HepG2 (cell line): ENCODE measurements around the gene TRIM10. TPM values are rescaled to one million over a fixed set of nuclear protein-coding genes. Genes with fewer than 3 reads are reported as not detected.

Experiments
- ADNP ChIP-seq: sonication (generic); formaldehyde crosslinking; IDR thresholded peaks from 2 replicates; pipeline ENCODE4 v1.4.0; 2020; ENCODE audit warnings: missing genetic modification reagents
- ATF1 ChIP-seq: IDR thresholded peaks from 2 replicates; pipeline ENCODE4 v1.6.1; 2016; ENCODE audit warnings: mild to moderate bottlenecking, control low read depth
- ATM ChIP-seq: fragments of 450-650 bp; IDR thresholded peaks from 2 replicates; pipeline ENCODE4 v1.7.1; 2017; ENCODE audit warnings: mild to moderate bottlenecking, borderline replicate concordance
- KDM5B ChIP-seq: sonication (generic); formaldehyde crosslinking; IDR thresholded peaks from 2 replicates; pipeline ENCODE4 v1.4.0; 2020; ENCODE audit warnings: missing genetic modification reagents, mild to moderate bottlenecking, borderline replicate concordance
- NKX3-1 ChIP-seq: sonication (generic); formaldehyde crosslinking; IDR thresholded peaks from 2 replicates; pipeline ENCODE4 v1.5.0; 2020; ENCODE audit warnings: missing genetic modification reagents
- NONO ChIP-seq, 2 experiments: fragments of 450-650 bp in 1 of 2; sonication (generic) in 1 of 2; formaldehyde crosslinking in 1 of 2; IDR thresholded peaks in 1 of 2; conservative IDR thresholded peaks in 1 of 2; 2 replicates each; pipeline versions ENCODE4 v1.6.1 to v1.8.0; 2017 to 2022; ENCODE audit warnings: mild to moderate bottlenecking in 1 of 2, missing genetic modification reagents in 1 of 2, moderate library complexity in 1 of 2
- SMAD3 ChIP-seq: sonication (generic); formaldehyde crosslinking; IDR thresholded peaks from 2 replicates; pipeline ENCODE4 v1.4.0; 2020; ENCODE audit warnings: missing genetic modification reagents
- SNRNP70 ChIP-seq: fragments of 200-400 bp; formaldehyde crosslinking; IDR thresholded peaks from 2 replicates; pipeline ENCODE4 v1.6.1; 2017; ENCODE audit warnings: mild to moderate bottlenecking, low read depth, low read length, moderate library complexity
- SP5 ChIP-seq: IDR thresholded peaks from 2 replicates; pipeline ENCODE4 v1.6.1; 2016; ENCODE audit warnings: low read depth, borderline replicate concordance
- ZBTB3 ChIP-seq: sonication (generic); formaldehyde crosslinking; IDR thresholded peaks from 2 replicates; pipeline ENCODE4 v1.4.0; 2020; ENCODE audit warnings: low read depth, mild to moderate bottlenecking, moderate library complexity, missing genetic modification reagents, borderline replicate concordance
- ZBTB42 ChIP-seq: sonication (generic); formaldehyde crosslinking; IDR thresholded peaks from 2 replicates; pipeline ENCODE4 v1.5.0; 2020; ENCODE audit warnings: mild to moderate bottlenecking, missing genetic modification reagents
- ZKSCAN5 ChIP-seq: sonication (generic); formaldehyde crosslinking; IDR thresholded peaks from 2 replicates; pipeline ENCODE4 v1.5.1; 2020; ENCODE audit warnings: mild to moderate bottlenecking, missing genetic modification reagents
- ZNF136 ChIP-seq: sonication (generic); formaldehyde crosslinking; IDR thresholded peaks from 2 replicates; pipeline ENCODE4 v1.8.1; 2022; ENCODE audit warnings: low read depth, mild to moderate bottlenecking, moderate library complexity, missing genetic modification reagents
- ZNF446 ChIP-seq: sonication (generic); formaldehyde crosslinking; IDR thresholded peaks from 2 replicates; pipeline ENCODE4 v1.5.0; 2020; ENCODE audit warnings: mild to moderate bottlenecking, missing genetic modification reagents
- ZNF572 ChIP-seq: sonication (generic); formaldehyde crosslinking; IDR thresholded peaks from 2 replicates; pipeline ENCODE4 v1.5.1; 2020; ENCODE audit warnings: mild to moderate bottlenecking, missing genetic modification reagents
- ZNF781 ChIP-seq: sonication (generic); formaldehyde crosslinking; IDR thresholded peaks from 2 replicates; pipeline ENCODE4 v1.5.1; 2020; ENCODE audit warnings: borderline replicate concordance, mild to moderate bottlenecking, missing genetic modification reagents; ENCODE audit errors: not compliant biosample characterization
- polyA plus RNA-seq, 8 experiments: library from polyadenylated mRNA; depleted of rRNA in 3 of 8; stranded (reverse) in 7 of 8; unstranded in 1 of 8; fragments of >200 nt; fragmentation: Illumina TruSeq in 4 of 8; extraction: Trizol in 4 of 8; gene quantifications; 2 replicates each; pipeline versions ENCODE4 v1.2.1 to v1.2.3, GENCODE V29; 2011 to 2016; ENCODE audit warnings: low read depth in 4 of 8, missing spikeins in 1 of 8, mixed read lengths in 1 of 8; ENCODE audit not compliant: insufficient read depth in 1 of 8
- total RNA-seq, 5 experiments: library from RNA; depleted of rRNA; stranded (reverse); fragments of >200 nt; fragmentation: Illumina TruSeq; extraction: Trizol; gene quantifications; 2 replicates each; pipeline ENCODE4 v1.2.3, GENCODE V29; 2016; ENCODE audit warnings: low read depth in 1 of 5
- TF ChIP-seq, protein P1 (sequence below), 2 experiments: sonication (generic) in 1 of 2; formaldehyde crosslinking in 1 of 2; IDR thresholded peaks; 2 replicates each; pipeline versions ENCODE4 v1.4.0 to v1.6.1; 2018 to 2020; ENCODE audit warnings: missing genetic modification reagents in 2 of 2, borderline replicate concordance in 1 of 2, low read depth in 1 of 2, mild to moderate bottlenecking in 1 of 2, missing biosample characterization in 1 of 2
- TF ChIP-seq, protein P2 (sequence below): sonication (generic); formaldehyde crosslinking; IDR thresholded peaks from 2 replicates; pipeline ENCODE4; 2020; ENCODE audit warnings: missing genetic modification reagents, mild to moderate bottlenecking, borderline replicate concordance
- TF ChIP-seq, protein P3 (sequence below): sonication (generic); formaldehyde crosslinking; IDR thresholded peaks from 2 replicates; pipeline ENCODE4 v1.5.0; 2020; ENCODE audit warnings: missing genetic modification reagents
- TF ChIP-seq, protein P4 (sequence below): sonication (generic); formaldehyde crosslinking; conservative IDR thresholded peaks from 2 replicates; pipeline ENCODE4 v1.8.0; 2022; ENCODE audit warnings: mild to moderate bottlenecking, moderate library complexity, missing genetic modification reagents

TRIM10 gene
- total and polyA plus RNA-seq, 2 of the 13 experiments (the other 11 are each of a cell fraction or from before 2014, with no cell fraction given), result 4.1 to 6.8 TPM

DNA sequence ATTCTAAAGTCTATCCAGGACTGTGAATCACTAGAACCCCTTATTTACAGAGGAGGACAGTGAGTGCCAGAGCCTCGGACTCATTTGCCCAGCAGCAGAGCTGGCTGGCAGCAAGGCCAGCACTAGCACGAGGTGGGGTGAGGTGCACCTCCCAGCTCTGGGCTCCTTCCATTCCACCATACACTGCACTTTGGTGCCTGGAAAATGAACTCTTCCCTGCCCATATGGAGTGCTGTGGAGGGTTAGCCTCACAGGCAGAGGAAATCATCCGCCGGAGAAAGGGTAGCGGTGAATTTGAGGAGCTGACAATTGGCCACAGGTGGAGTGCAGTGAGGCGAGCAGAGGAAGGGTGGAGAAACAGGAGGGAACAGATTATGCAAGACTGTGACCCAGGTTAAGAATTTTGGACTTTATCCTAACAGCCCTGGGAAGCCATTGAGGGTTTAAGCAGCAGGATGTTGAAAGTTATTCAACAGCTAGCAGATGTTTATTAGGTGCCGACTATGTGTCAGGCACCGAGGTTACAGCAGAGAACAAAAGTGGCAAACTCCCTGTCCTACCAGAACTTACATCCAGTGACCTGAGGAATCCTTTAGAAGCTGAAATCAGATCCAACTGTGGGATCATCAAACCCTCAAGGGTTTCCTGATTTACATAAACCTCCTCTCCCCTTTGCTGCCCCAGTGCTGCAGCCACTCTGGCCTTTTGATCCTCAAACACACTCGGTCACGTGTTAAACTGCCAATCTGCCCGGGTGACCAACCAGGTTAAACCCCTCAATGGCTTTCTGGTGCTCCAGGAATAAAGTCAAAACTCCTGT is 46.0 kb upstream of the TRIM10 start (continued):
- no peak for TF ChIP-seq SNRNP70
- TF ChIP-seq ATF1 (CRISPR knock-in tag), result no peak
- TF ChIP-seq, protein P1, sequence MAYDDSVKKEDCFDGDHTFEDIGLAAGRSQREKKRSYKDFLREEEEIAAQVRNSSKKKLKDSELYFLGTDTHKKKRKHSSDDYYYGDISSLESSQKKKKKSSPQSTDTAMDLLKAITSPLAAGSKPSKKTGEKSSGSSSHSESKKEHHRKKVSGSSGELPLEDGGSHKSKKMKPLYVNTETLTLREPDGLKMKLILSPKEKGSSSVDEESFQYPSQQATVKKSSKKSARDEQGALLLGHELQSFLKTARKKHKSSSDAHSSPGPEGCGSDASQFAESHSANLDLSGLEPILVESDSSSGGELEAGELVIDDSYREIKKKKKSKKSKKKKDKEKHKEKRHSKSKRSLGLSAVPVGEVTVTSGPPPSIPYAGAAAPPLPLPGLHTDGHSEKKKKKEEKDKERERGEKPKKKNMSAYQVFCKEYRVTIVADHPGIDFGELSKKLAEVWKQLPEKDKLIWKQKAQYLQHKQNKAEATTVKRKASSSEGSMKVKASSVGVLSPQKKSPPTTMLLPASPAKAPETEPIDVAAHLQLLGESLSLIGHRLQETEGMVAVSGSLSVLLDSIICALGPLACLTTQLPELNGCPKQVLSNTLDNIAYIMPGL (CRISPR knock-in tag; IDR thresholded peaks at IDR 0.05; ENCODE audit: borderline replicate concordance in 1 of 2, low read depth in 1 of 2), result no peak; a peak in 4 of 4 replicates
- TF ChIP-seq ADNP (CRISPR knock-in tag), result no peak
- TF ChIP-seq ZNF781, result peak; percentile 95
- TF ChIP-seq KDM5B, result peak; percentile 64; the same call in 1 of the 2 replicates
- peak; percentile 66; the same call in 1 of the 2 replicates for TF ChIP-seq NKX3-1 (CRISPR knock-in tag)
- TF ChIP-seq, protein P2, sequence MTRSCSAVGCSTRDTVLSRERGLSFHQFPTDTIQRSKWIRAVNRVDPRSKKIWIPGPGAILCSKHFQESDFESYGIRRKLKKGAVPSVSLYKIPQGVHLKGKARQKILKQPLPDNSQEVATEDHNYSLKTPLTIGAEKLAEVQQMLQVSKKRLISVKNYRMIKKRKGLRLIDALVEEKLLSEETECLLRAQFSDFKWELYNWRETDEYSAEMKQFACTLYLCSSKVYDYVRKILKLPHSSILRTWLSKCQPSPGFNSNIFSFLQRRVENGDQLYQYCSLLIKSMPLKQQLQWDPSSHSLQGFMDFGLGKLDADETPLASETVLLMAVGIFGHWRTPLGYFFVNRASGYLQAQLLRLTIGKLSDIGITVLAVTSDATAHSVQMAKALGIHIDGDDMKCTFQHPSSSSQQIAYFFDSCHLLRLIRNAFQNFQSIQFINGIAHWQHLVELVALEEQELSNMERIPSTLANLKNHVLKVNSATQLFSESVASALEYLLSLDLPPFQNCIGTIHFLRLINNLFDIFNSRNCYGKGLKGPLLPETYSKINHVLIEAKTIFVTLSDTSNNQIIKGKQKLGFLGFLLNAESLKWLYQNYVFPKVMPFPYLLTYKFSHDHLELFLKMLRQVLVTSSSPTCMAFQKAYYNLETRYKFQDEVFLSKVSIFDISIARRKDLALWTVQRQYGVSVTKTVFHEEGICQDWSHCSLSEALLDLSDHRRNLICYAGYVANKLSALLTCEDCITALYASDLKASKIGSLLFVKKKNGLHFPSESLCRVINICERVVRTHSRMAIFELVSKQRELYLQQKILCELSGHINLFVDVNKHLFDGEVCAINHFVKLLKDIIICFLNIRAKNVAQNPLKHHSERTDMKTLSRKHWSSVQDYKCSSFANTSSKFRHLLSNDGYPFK (CRISPR knock-in tag), result peak; percentile 59; the same call in 1 of the 2 replicates
- TF ChIP-seq, protein P3, sequence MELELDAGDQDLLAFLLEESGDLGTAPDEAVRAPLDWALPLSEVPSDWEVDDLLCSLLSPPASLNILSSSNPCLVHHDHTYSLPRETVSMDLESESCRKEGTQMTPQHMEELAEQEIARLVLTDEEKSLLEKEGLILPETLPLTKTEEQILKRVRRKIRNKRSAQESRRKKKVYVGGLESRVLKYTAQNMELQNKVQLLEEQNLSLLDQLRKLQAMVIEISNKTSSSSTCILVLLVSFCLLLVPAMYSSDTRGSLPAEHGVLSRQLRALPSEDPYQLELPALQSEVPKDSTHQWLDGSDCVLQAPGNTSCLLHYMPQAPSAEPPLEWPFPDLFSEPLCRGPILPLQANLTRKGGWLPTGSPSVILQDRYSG (CRISPR knock-in tag), result peak; percentile 93; the same call in 1 of the 2 replicates
- TF ChIP-seq, protein P4, sequence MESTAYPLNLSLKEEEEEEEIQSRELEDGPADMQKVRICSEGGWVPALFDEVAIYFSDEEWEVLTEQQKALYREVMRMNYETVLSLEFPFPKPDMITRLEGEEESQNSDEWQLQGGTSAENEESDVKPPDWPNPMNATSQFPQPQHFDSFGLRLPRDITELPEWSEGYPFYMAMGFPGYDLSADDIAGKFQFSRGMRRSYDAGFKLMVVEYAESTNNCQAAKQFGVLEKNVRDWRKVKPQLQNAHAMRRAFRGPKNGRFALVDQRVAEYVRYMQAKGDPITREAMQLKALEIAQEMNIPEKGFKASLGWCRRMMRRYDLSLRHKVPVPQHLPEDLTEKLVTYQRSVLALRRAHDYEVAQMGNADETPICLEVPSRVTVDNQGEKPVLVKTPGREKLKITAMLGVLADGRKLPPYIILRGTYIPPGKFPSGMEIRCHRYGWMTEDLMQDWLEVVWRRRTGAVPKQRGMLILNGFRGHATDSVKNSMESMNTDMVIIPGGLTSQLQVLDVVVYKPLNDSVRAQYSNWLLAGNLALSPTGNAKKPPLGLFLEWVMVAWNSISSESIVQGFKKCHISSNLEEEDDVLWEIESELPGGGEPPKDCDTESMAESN (CRISPR knock-in tag), result peak; percentile 83
- no peak for TF ChIP-seq SMAD3 (CRISPR knock-in tag)
- 0 out of 2 replicates have a peak, but pooled peaks have one; percentile 29 for TF ChIP-seq ZKSCAN5 (CRISPR knock-in tag)
- peak; percentile 80; the same call in 1 of the 2 replicates for TF ChIP-seq ZNF136 (CRISPR knock-in tag)
- no peak for TF ChIP-seq ZBTB42
- TF ChIP-seq SP5, result peak; percentile 92
- TF ChIP-seq ATM, result peak; percentile 94; the same call in 1 of the 2 replicates
- TF ChIP-seq NONO (IDR thresholded peaks at IDR 0.05), result no peak
- peak; percentile 92 for TF ChIP-seq NONO (CRISPR knock-in tag; conservative IDR thresholded peaks at IDR 0.05)
- TF ChIP-seq ZBTB3 (CRISPR knock-in tag), result peak; percentile 76; the same call in 1 of the 2 replicates
- 0 out of 2 replicates have a peak, but pooled peaks have one; percentile 63 for TF ChIP-seq ZNF572 (CRISPR knock-in tag)
- TF ChIP-seq ZNF446 (CRISPR knock-in tag), result 0 out of 2 replicates have a peak, but pooled peaks have one; percentile 50
